GM20000 (cell line): Measurements from ENCODE around the gene DNAH17.

Source experiments
- DNase-seq: peaks from one replicate; pipeline ENCODE4 v3.0.0; 2012; ENCODE audit warnings: low spot score
- CTCF ChIP-seq: IDR thresholded peaks from 2 replicates; pipeline ENCODE4 v1.5.1; 2012; ENCODE audit warnings: mild to moderate bottlenecking, control low read depth; ENCODE audit errors: extremely low read depth, missing control alignments

Gene DNAH17

GRCh38 chr17:78460176-78460675 is 117.0 kb downstream of the DNAH17 start:
- DNase-seq = no peak
- no peak for TF ChIP-seq CTCF

- TF ChIP-seq CTCF = no peak
- DNase-seq = no peak
Measured at GRCh38 chr17:78459696-78460095, 117.5 kb downstream of the DNAH17 start.

GRCh38 chr17:78458736-78459335 is 118.4 kb downstream of the DNAH17 start:
- no peak for DNase-seq
- TF ChIP-seq CTCF = no peak

- DNase-seq = no peak
- no peak for TF ChIP-seq CTCF
Measured at GRCh38 chr17:78458091-78458490, 119.1 kb downstream of the DNAH17 start.

- DNase-seq = no peak
- TF ChIP-seq CTCF = no peak
Measured at GRCh38 chr17:78454346-78454745, 122.8 kb downstream of the DNAH17 start.

- no peak for TF ChIP-seq CTCF
- no peak for DNase-seq
Measured at GRCh38 chr17:78451753-78452152, 125.4 kb downstream of the DNAH17 start.

GRCh38 chr17:78450696-78451345 is 126.4 kb downstream of the DNAH17 start:
- no peak for DNase-seq
- no peak for TF ChIP-seq CTCF
